Skeletal muscle tissue (tissue), 4 donors: ENCODE data around the gene XYLB. TPM values are rescaled to one million over a fixed set of nuclear protein-coding genes. Genes with fewer than 3 reads are reported as not detected.

Source experiments
- H3K27ac ChIP-seq: one replicate; pipeline ENCODE4 v1.7.0; 2013; ENCODE audit warnings: mild to moderate bottlenecking, low read depth, low read length, inconsistent platforms
- H3K27me3 ChIP-seq, 3 donors: one replicate each; pipeline ENCODE4 v1.7.0; 2013; ENCODE audit warnings: low read length in 3 of 3; ENCODE audit not compliant: control insufficient read depth in 3 of 3, insufficient read depth in 3 of 3
- H3K36me3 ChIP-seq, 3 donors: one replicate each; pipeline ENCODE4 v1.7.0; 2013; ENCODE audit warnings: low read length in 3 of 3; ENCODE audit not compliant: control insufficient read depth in 3 of 3, insufficient read depth in 3 of 3
- H3K4me1 ChIP-seq, 3 donors: one replicate each; pipeline ENCODE4 v1.7.0; 2013; ENCODE audit warnings: low read length in 3 of 3, mild to moderate bottlenecking in 3 of 3; ENCODE audit not compliant: control insufficient read depth in 3 of 3, insufficient read depth in 3 of 3
- H3K4me3 ChIP-seq, 3 donors: one replicate each; pipeline ENCODE4 v1.7.0; 2013; ENCODE audit warnings: low read length in 3 of 3
- H3K9ac ChIP-seq, 3 donors: one replicate each; pipeline ENCODE4 v1.7.0; 2013; ENCODE audit warnings: low read length in 3 of 3, mild to moderate bottlenecking in 3 of 3, moderate library complexity in 2 of 3, low read depth in 1 of 3
- H3K9me3 ChIP-seq, 3 donors: one replicate each; pipeline ENCODE4 v1.7.0; 2013; ENCODE audit warnings: low read length in 3 of 3; ENCODE audit not compliant: control insufficient read depth in 3 of 3
- total RNA-seq: library from RNA; depleted of rRNA; stranded (reverse); fragments of >200 nt; gene quantifications from one replicate; pipeline ENCODE4 v1.2.3, GENCODE V29; 2014
- donor health status: Osteomylitis.

XYLB gene
- total RNA-seq, 1 donor from 2014 or later: 7.3 TPM

DNA sequence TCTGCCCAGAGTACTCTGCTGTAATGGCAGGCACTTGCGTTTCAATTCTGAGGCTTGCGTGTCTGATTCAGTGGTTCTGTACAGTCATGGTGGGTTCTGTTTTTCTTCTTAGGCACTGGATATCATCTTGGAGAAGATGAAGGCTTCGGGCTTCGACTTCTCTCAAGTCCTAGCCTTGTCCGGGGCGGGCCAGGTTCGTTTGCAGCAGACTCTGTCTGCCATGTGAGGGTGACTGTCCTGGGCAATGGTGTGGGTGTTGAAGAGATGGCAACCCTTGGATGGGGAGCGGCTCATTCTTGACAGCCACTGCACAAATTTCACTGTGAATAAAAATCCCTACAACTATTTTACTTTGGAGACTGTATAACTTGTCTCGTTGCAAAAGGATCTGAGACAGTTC lies 16.2 kb downstream of the XYLB start:
- H3K9ac ChIP-seq: no peak overlapping the region
- H3K36me3 ChIP-seq: peaks cover 7 to 13% (median 9%) of the 10 kb centered on the region in 3 donors
- H3K27ac ChIP-seq: no peak overlapping the region
- H3K4me1 ChIP-seq: no peaks in the 10 kb centered on the region
- H3K9me3 ChIP-seq: no peaks in the 10 kb centered on the region
- H3K27me3 ChIP-seq: no peaks in the 10 kb centered on the region
- H3K4me3 ChIP-seq: no peak overlapping the region

GRCh38 chr3:38364721-38365400 lies 18.3 kb downstream of the XYLB start:
- H3K36me3 ChIP-seq: peaks cover 10 to 16% (median 13%) of the 10 kb centered on the region in 3 donors
- no peak overlapping the region for H3K27ac ChIP-seq
- no peaks in the 10 kb centered on the region for H3K4me1 ChIP-seq
- no peak overlapping the region for H3K4me3 ChIP-seq
- no peak overlapping the region for H3K9ac ChIP-seq
- H3K9me3 ChIP-seq: peaks cover 0 to 2% (median 0%) of the 10 kb centered on the region in 3 donors
- no peaks in the 10 kb centered on the region for H3K27me3 ChIP-seq

DNA sequence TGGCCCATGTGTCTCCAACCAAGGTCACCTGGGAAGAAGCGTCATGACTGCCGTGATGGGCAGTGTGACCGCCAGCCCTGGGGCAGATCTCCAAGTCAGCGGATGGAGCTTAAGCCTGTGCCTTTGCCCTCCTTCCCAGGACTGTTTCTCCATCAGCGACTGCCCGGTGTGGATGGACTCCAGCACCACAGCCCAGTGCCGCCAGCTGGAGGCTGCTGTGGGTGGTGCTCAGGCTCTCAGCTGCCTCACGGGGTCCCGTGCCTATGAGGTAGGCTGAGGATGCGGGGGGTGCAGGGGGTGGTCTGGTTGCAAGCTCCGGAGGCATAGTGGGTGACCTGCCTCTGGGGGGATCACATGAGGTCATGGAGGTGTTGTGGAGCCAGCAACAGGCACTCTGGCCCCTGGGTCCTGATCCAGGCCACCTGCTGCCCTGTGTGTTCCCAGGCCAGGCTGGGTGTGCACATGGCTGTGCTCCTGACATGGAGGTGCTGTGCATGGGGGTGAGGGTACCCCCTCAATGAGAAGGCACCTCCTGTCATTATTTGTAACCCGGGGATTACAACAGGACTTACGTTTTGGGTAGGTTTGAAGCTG lies 19.0 kb downstream of the XYLB start:
- no peaks in the 10 kb centered on the region for H3K27me3 ChIP-seq
- peaks cover 15 to 21% (median 15%) of the 10 kb centered on the region in 3 donors for H3K36me3 ChIP-seq
- H3K9ac ChIP-seq: no peak overlapping the region
- H3K27ac ChIP-seq: no peak overlapping the region
- peaks cover 0 to 2% (median 0%) of the 10 kb centered on the region in 3 donors for H3K9me3 ChIP-seq
- no peaks in the 10 kb centered on the region for H3K4me1 ChIP-seq
- no peak overlapping the region for H3K4me3 ChIP-seq

DNA sequence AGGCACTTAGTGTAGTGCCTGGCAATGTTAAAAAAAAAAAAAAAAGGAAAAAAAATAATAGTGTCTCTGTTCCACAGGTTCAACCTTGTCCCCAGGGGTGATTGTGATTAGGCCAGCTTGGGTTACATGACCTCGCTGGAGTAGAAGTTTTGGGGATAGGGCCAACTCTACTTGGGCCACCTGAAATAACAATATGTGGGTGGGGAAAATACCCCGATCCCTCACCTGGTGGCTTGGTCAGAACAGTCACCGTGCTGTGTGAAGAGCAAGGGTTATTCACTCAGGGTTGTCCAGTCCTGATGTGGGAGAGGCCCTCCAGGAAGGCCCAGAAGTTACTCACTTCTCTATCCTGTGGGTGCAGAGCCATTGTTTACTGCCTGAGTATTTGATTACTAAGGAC lies 19.5 kb downstream of the XYLB start:
- H3K36me3 ChIP-seq: peaks cover 15 to 24% (median 16%) of the 10 kb centered on the region in 3 donors
- no peak overlapping the region for H3K27ac ChIP-seq
- no peak overlapping the region for H3K4me3 ChIP-seq
- no peak overlapping the region for H3K9ac ChIP-seq
- H3K27me3 ChIP-seq: no peaks in the 10 kb centered on the region
- peaks cover 0 to 2% (median 0%) of the 10 kb centered on the region in 3 donors for H3K9me3 ChIP-seq
- no peaks in the 10 kb centered on the region for H3K4me1 ChIP-seq

DNA sequence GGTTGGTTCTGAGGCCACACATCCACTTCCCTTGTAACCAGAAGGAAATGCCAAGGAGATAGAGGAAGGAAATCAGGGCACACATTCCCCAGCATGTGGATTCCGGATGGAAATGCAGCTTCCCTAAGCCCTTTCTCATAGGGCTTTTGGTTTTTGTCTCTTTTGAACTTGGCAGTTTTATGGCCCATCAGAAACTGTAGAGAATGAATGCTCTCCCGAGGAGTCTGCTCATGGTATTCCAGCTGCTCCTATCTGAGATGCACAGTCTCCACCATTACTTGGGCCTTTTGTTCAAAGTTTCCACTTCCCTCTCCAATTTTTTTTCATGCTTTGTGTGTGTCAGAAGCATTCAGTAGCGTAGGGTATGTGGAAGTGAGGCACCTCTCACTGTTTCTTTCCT lies 21.2 kb downstream of the XYLB start:
- no peaks in the 10 kb centered on the region for H3K27me3 ChIP-seq
- H3K36me3 ChIP-seq: peaks cover 15 to 24% (median 23%) of the 10 kb centered on the region in 3 donors
- H3K9ac ChIP-seq: no peak overlapping the region
- H3K9me3 ChIP-seq: peaks cover 0 to 2% (median 0%) of the 10 kb centered on the region in 3 donors
- H3K4me3 ChIP-seq: no peak overlapping the region
- H3K4me1 ChIP-seq: no peaks in the 10 kb centered on the region
- no peak overlapping the region for H3K27ac ChIP-seq

- no peak overlapping the region for H3K9ac ChIP-seq
- peaks cover 15 to 25% (median 24%) of the 10 kb centered on the region in 3 donors for H3K36me3 ChIP-seq
- H3K9me3 ChIP-seq: peaks cover 0 to 2% (median 0%) of the 10 kb centered on the region in 3 donors
- no peak overlapping the region for H3K4me3 ChIP-seq
- H3K4me1 ChIP-seq: no peaks in the 10 kb centered on the region
- no peak overlapping the region for H3K27ac ChIP-seq
- no peaks in the 10 kb centered on the region for H3K27me3 ChIP-seq
Measured at GRCh38 chr3:38368238-38368637, 21.7 kb downstream of the XYLB start.

DNA sequence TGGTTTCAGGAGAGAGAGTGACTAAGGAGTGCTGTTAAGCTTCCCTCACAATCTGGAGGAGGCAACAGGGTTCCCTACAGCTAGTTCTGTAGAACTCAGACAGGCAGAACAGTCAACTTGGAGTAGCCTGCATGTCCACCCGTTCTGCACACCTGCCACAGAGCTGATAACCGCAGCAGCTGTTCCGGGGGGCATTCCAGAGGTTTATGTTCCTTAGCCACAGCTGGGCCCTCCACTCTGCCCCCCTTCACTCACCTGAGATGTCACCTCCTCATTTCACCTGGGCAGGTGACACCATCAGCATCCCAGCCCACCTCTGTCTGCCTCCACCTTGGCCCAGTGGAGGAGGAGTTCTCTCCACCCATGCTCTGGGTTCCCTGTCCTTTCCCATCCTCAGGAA lies 22.6 kb downstream of the XYLB start:
- no peak overlapping the region for H3K4me3 ChIP-seq
- H3K27me3 ChIP-seq: no peaks in the 10 kb centered on the region
- no peaks in the 10 kb centered on the region for H3K4me1 ChIP-seq
- H3K27ac ChIP-seq: no peak overlapping the region
- peaks cover 11 to 25% (median 23%) of the 10 kb centered on the region in 3 donors for H3K36me3 ChIP-seq
- H3K9ac ChIP-seq: no peak overlapping the region
- peaks cover 0 to 2% (median 0%) of the 10 kb centered on the region in 3 donors for H3K9me3 ChIP-seq

- H3K36me3 ChIP-seq: peaks cover 16 to 26% (median 25%) of the 10 kb centered on the region in 3 donors
Measured at GRCh38 chr3:38370149-38370548, 23.6 kb downstream of the XYLB start.

DNA sequence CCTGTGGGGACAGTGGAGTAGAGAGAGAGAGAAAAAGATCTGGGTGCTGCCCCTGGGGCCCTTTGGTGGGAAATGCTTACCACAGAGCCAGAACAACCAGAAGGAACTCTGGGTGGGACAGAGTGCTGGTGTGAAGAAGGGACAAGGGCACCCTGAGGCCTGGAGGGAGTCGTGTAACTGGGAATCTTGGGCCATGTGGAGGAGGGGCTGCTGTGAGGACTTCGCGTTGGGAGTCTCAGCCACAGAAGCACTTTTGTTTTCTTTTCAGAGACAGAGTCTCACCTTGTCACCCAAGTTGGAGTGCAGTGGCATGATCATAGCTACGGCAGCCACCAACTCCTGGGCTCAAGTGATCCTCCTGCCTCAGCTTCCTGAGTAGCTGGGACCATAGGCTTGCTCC lies 24.3 kb downstream of the XYLB start:
- Histone ChIP-seq H3K9ac (no peak overlapping the region), H3K4me3 (no peak overlapping the region), H3K4me1 (no peaks in the 10 kb centered on the region), H3K9me3 (peaks cover 0 to 2% (median 0%) of the 10 kb centered on the region in 3 donors), H3K36me3 (peaks cover 12 to 23% (median 22%) of the 10 kb centered on the region in 3 donors), H3K27me3 (no peaks in the 10 kb centered on the region), H3K27ac (no peak overlapping the region)

More at GRCh38 chr3:38370149-38370548, 23.6 kb downstream of the XYLB start:
- H3K27ac ChIP-seq: no peak overlapping the region
- H3K9me3 ChIP-seq: peaks cover 0 to 2% (median 0%) of the 10 kb centered on the region in 3 donors
- H3K27me3 ChIP-seq: no peaks in the 10 kb centered on the region
- no peaks in the 10 kb centered on the region for H3K4me1 ChIP-seq
- H3K4me3 ChIP-seq: no peak overlapping the region
- H3K9ac ChIP-seq: no peak overlapping the region

DNA sequence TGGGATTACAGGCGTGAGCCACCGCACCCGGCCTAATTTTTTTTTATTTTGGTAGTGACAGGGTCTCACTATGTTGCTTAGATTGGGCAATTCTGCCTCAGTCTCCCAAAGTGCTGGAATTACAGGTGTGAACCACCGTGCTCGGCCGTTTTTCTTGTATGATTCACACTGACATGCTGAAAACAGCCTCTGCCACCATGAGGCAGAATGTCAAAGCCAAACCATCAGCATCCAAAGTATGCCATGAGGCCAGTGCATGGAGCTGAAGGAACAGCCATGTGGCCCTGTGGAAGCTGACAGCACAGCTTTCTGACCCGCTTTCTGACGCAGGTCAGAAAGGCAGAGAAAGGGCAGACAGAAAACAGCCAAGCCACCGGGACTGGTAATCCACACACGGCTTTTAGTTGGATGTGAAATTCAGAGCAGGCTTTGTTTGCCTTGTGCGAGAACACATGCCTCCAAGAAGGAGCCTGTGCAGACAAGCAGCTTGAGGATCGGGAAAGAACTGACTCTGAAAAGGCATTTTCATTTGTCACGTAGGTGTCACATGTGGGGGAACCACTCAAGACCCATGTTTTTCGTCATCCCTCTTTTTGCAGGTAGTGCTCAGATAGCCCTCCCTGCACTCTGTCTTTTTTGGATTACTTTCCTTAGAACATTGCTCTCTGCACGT lies 25.1 kb downstream of the XYLB start:
- no peaks in the 10 kb centered on the region for H3K27me3 ChIP-seq
- H3K9me3 ChIP-seq: peaks cover 0 to 2% (median 0%) of the 10 kb centered on the region in 3 donors
- H3K27ac ChIP-seq: no peak overlapping the region
- no peak overlapping the region for H3K4me3 ChIP-seq
- no peaks in the 10 kb centered on the region for H3K4me1 ChIP-seq
- H3K36me3 ChIP-seq: peaks cover 12 to 23% (median 22%) of the 10 kb centered on the region in 3 donors
- no peak overlapping the region for H3K9ac ChIP-seq
